ENCODE data around the gene ENOX2.

Gene ENOX2

DNA sequence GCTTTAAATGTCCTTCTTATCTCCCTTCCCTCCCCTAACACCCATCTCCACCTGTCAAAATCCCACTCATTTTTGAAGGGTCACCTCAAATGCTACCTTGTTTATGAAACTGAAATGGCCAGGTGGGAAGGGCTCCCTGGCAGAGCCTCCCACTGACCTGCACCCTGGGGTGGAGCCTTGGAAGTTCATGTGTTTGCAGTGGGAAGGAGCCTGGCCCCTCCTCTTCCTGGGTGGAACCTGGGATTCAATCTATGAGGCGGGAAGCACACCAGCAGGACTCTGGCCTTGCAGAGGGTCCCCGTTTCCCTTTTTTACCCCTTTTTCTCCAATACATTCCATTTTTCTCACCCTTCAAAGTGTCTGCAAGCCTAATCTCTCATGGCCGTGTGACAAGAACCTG is 197.4 kb downstream of the ENOX2 start:
- H3K4me3 ChIP-seq (ENCODE audit: low read length) = no peak overlapping the region
- no peak for DNase-seq (ENCODE audit: low read depth)
- TF ChIP-seq, protein P1, sequence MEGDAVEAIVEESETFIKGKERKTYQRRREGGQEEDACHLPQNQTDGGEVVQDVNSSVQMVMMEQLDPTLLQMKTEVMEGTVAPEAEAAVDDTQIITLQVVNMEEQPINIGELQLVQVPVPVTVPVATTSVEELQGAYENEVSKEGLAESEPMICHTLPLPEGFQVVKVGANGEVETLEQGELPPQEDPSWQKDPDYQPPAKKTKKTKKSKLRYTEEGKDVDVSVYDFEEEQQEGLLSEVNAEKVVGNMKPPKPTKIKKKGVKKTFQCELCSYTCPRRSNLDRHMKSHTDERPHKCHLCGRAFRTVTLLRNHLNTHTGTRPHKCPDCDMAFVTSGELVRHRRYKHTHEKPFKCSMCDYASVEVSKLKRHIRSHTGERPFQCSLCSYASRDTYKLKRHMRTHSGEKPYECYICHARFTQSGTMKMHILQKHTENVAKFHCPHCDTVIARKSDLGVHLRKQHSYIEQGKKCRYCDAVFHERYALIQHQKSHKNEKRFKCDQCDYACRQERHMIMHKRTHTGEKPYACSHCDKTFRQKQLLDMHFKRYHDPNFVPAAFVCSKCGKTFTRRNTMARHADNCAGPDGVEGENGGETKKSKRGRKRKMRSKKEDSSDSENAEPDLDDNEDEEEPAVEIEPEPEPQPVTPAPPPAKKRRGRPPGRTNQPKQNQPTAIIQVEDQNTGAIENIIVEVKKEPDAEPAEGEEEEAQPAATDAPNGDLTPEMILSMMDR (conservative IDR thresholded peaks at IDR 0.05; ENCODE audit: low read depth, low read length) = no peak

DNA sequence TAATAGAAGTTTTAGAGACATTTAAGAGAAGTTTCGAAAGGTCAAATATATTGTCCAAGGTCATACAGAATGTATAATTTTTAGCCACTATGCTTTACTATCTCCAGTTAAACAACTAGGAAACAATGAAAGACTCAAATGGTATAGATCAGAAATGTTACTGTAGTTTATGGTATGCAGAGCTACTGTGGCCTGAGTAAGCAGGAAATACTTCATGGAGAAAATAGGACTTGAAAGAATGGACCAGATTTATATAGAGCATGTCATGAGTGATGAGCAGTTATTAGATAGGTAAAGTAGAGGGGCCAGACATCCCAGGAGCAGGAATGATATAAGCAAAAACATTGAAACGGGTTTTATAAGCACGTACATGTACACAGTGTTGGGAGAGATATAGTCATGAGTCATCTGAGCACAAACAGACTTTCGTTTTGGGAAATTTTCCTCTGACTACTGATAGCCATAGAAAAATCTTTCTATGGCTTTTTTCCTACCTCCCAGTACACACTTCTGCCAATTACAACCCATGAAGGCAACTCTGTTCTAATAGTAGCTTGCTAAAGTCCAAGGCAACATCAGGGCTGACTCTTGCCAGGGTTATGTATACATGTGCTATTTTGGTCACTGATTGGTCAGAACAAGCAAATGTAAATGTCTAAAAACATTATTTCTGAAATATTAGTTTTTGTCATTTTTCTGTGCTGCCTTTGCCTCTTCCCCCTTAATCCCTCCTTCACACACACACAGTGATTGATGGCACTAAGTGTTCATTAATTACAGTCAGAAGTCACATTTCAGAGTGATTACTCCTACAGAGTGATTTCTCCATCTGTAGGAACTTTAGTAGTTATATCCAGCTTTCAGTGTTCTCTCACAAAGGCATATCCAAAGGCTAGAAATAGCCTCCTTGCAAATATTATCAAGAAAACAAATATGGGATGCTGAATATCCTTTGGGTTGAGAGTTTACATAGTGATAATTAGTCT is 198.7 kb downstream of the ENOX2 start:
- no peak for DNase-seq (ENCODE audit: low read depth)
- no peak overlapping the region for H3K4me3 ChIP-seq (ENCODE audit: low read length)
- TF ChIP-seq, protein P1 (conservative IDR thresholded peaks at IDR 0.05; ENCODE audit: low read depth, low read length) = no peak

DNA sequence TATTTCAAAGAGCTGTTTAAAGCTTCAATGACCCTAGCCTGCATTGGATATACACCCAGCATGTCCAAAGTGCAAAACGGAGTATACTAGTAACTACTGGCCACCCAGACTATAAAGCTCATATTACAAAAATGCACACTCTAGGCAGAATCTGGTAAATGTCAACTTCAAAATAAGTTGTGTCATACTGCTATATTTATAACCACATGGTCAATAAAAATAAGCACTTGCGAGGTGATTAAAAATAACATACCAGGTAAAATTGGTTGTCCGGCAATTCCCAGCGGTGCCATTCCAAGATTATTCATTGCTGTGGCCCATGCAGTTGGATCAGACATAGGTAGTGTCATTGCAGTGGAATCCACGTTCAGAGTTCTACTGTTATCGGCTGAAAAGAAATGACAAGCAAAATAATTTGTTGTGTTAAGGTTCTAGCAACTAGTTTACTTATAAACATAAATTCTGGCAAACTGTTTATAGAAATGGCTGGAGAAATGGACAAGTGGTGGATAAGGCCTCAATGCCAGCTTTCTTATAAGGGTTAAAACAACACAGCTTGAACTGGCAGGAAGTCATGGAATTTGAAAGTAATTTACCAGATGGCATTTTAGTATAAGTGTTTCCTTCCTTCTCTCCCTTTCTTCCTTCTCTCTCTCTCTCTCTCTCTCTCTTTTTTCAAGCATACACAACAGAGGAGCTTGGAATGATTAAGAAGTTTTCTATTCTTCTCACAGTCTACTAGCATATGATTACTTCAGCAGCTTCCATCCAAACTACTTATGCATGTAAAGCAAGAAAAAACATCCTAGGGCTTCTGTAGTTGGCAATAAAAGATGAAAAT is 199.9 kb downstream of the ENOX2 start:
- DNase-seq (ENCODE audit: low read depth) = no peak
- TF ChIP-seq, protein P1 (conservative IDR thresholded peaks at IDR 0.05; ENCODE audit: low read depth, low read length) = no peak
- no peak overlapping the region for H3K4me3 ChIP-seq (ENCODE audit: low read length)

DNA sequence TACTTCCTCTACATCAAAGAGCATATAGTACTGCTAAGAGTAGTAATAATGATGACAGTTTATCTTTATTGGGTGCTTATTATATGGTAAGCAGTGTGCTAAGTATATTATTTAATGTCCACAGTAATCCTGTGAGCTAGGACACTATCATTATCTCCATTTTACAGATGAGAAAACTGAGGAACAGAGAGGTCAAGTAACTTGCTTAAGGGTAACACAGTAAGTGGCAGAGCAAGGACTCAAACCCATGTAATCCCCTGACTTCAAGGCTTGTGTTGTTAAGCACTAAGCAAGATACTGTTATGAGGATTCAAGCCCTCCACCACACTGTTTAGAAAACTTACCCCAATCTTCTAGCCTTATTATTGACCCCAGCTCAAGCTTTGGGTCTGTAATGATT is 202.4 kb downstream of the ENOX2 start:
- no peak for DNase-seq (ENCODE audit: low read depth)
- TF ChIP-seq, protein P1 (conservative IDR thresholded peaks at IDR 0.05; ENCODE audit: low read depth, low read length) = no peak
- no peak overlapping the region for H3K4me3 ChIP-seq (ENCODE audit: low read length)

DNA sequence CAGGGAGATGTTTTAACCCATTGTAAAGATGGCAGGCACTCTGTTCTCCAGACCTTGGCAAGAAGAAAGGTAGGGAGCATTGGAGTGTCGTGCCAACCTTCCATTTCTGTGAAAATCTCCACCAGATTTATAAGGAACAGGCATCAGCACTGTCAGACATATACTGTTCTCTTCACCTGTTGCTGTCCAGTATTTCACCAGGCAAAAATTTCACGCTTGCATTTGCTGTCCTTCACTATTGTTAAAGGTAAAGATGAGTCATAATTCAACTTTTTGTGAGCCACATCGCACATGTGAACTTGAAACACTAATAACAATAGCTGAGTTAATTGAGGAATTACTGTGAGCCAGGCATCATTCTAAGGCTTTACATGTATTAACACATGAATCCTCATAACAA is 203.4 kb downstream of the ENOX2 start:
- TF ChIP-seq, protein P1 (conservative IDR thresholded peaks at IDR 0.05; ENCODE audit: low read depth, low read length) = no peak
- DNase-seq (ENCODE audit: low read depth) = no peak

DNA sequence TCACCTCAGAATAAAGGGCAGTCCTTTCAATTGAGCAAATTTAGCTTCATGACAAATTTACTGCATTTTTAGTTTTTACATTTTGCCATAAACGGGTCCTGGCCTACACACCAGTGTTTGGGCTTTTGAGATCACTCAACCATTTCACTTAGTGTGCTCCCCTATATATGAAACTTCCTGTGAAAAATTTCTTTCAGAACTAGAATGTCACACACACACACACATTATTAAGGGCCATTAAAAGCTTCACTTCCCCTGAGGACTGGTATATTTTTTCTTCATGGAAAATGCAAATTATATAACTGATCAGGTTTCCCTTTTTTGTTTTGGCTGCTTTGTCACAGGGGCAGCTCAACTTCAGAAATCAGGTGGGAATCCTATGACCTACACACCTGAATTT is 206.5 kb downstream of the ENOX2 start:
- H3K4me3 ChIP-seq (ENCODE audit: low read length) = no peak overlapping the region
- TF ChIP-seq, protein P1 (conservative IDR thresholded peaks at IDR 0.05; ENCODE audit: low read depth, low read length) = no peak
- DNase-seq (ENCODE audit: low read depth) = no peak

More for the DNA sequence above, 203.4 kb downstream of the ENOX2 start:
- H3K4me3 ChIP-seq (ENCODE audit: low read length) = no peak overlapping the region

All from retinal pigment epithelial cell (primary cell).